Upper lobe of left lung (tissue), 6 donors: ENCODE measurements around the gene ADAMTS7. TPM values are rescaled to one million over a fixed set of nuclear protein-coding genes. Genes with fewer than 3 reads are reported as not detected.
"Not testable (repeated sequence)": the region's sequence is repeated elsewhere in the genome, so short reads cannot be mapped to it uniquely, and the experiment has no call there.

Experiments used
- ATAC-seq, 2 donors: fragments of 200-7000 bp; cut with Tn5 transposase; one replicate each; pipeline ENCODE4 v1.9.1; 2022; ENCODE audit warnings: mild to moderate bottlenecking in 2 of 2, moderate library complexity in 2 of 2; ENCODE audit not compliant: low FRiP score in 2 of 2
- DNase-seq, 2 donors: peaks; one replicate each; pipeline ENCODE4 v3.0.0-alpha.2; 2019 to 2020
- H3K27ac ChIP-seq, 4 donors: fragments of 200-600 bp; sonication (generic); one replicate each; pipeline ENCODE4 v1.5.1; 2016 to 2019
- H3K27me3 ChIP-seq, 4 donors: fragments of 200-600 bp; sonication (generic); one replicate each; pipeline ENCODE4 v1.5.1; 2017 to 2019
- H3K36me3 ChIP-seq, 4 donors: fragments of 200-600 bp; sonication (generic); one replicate each; pipeline ENCODE4 v1.5.1; 2016 to 2019
- H3K4me1 ChIP-seq, 4 donors: fragments of 200-600 bp; sonication (generic); one replicate each; pipeline ENCODE4 v1.5.1; 2018 to 2019
- H3K4me3 ChIP-seq, 4 donors: fragments of 200-600 bp; sonication (generic); one replicate each; pipeline ENCODE4 v1.5.1; 2017 to 2019; ENCODE audit warnings: mild to moderate bottlenecking in 2 of 4, moderate library complexity in 1 of 4
- H3K9me3 ChIP-seq, 4 donors: fragments of 200-600 bp; sonication (generic); one replicate each; pipeline ENCODE4 v1.5.1; 2018 to 2019
- CTCF ChIP-seq, 6 experiments: fragments of 450-650 bp in 4 of 6; fragments of 200-600 bp in 2 of 6; sonication (generic) in 2 of 6; IDR thresholded peaks; one replicate each; pipeline ENCODE4 v1.5.1; 2016 to 2019; ENCODE audit warnings: antibody characterized with exemption in 6 of 6
- EP300 ChIP-seq, 4 donors: sonication (generic); formaldehyde crosslinking; IDR thresholded peaks; one replicate each; pipeline ENCODE4 v1.5.1; 2017; ENCODE audit warnings: antibody characterized with exemption in 4 of 4, control low read depth in 2 of 4
- POLR2A ChIP-seq, 4 donors: fragments of 450-650 bp; IDR thresholded peaks; one replicate each; pipeline ENCODE4 v1.5.1; 2016 to 2017; ENCODE audit warnings: antibody characterized with exemption in 4 of 4, mild to moderate bottlenecking in 2 of 4
- POLR2AphosphoS5 ChIP-seq, 2 donors: sonication (generic); formaldehyde crosslinking; IDR thresholded peaks; one replicate each; pipeline ENCODE4 v1.5.1; 2017; ENCODE audit warnings: antibody characterized with exemption in 2 of 2
- WGBS, 2 donors: methylation state at CpG; one replicate each; pipeline ENCODE4 v1.1.5; 2017 to 2018; 5-methylcytosine and 5-hydroxymethylcytosine counted together
- total RNA-seq, 6 donors: library from RNA; depleted of rRNA in 4 of 6; stranded (reverse); fragments of >200 nt in 4 of 6; gene quantifications; one replicate each; pipeline versions ENCODE4 v1.1.0 to v1.2.1, GENCODE V29; 2016 to 2021
- donor health status: DM: no; HTN: no; CAD: no; lungs with moderate emphysema.
- donor health status: DM: no; HTN: yes; CAD: no; lungs with severe emphysema.

The ADAMTS7 gene
- total RNA-seq, 6 donors from 2014 or later, result 1.8 to 10.2 (median 5.1) TPM

DNA sequence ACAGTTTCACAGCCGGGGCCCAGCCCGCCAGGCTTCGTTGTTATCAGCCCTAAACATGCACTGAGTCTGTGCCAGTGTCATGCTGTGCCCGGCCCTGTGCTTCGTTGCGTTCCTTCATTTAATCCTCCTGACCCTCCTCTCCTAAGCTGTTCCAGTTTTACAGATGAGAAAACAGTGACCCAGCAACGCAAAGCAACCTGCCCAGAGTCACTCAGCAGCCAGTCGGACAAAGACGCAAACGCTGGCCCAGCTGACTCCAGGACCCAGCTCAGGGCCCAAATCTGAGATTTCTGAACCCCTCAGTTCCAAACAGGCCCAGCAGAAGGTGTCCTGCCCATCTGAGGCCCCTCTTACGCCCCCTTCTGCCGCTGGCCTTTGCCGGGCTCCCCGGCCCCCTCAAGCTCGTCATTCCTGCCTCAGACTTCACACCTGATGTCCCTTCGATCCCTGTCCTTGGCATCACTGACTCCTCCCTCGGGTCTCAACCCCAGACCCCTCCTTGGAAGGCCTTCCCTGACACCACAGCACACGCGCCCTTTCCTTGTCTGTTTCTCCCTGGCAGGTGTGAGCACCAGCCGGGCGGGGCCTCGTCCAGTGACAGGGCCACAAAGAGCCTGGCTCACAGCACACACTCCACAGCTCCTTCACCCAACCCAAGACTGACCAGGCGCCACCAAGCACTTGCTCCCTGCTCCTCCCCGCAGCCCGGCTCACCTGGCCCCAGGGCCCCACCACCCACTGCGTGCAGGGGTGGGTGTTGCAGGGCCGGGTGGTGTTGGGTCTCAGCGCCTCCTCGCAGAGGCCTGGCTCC is 48.1 kb downstream of the ADAMTS7 start:
- 89 to 90% methylated on average over 22 to 26 of the region's 29 CpGs for WGBS, 2 donors
- Histone ChIP-seq H3K4me3 (no peak overlapping the region), H3K9me3 (no peaks in the 10 kb centered on the region), H3K4me1 (peaks cover 11 to 19% (median 17%) of the 10 kb centered on the region in 4 donors), H3K27me3 (no peaks in the 10 kb centered on the region), H3K27ac (no peak overlapping the region), H3K36me3 (no peaks in the 10 kb centered on the region)
- TF ChIP-seq POLR2A (IDR thresholded peaks at IDR 0.05) (no peak), EP300 (IDR thresholded peaks at IDR 0.05) (no peak), CTCF (IDR thresholded peaks at IDR 0.05) (no peak), POLR2AphosphoS5 (IDR thresholded peaks at IDR 0.05) (no peak)
- DNase-seq (peak in 1 of 2 donors; percentile 62), ATAC-seq (no peak)

GRCh38 chr15:78762386-78762961 is 48.8 kb downstream of the ADAMTS7 start:
- H3K9me3 ChIP-seq, H3K27me3 ChIP-seq, ATAC-seq, H3K4me3 ChIP-seq, H3K36me3 ChIP-seq: not testable (repeated sequence)
- peak overlapping the region in 2 of 4 donors; percentile 53 to 61 for H3K27ac ChIP-seq
- WGBS, 2 donors, result 93 to 97% methylated on average over 11 to 14 of the region's 25 CpGs
- peak in 1 of 2 donors; percentile 55 for DNase-seq
- H3K4me1 ChIP-seq, result peaks cover 13 to 21% (median 20%) of the 10 kb centered on the region in 4 donors

DNA sequence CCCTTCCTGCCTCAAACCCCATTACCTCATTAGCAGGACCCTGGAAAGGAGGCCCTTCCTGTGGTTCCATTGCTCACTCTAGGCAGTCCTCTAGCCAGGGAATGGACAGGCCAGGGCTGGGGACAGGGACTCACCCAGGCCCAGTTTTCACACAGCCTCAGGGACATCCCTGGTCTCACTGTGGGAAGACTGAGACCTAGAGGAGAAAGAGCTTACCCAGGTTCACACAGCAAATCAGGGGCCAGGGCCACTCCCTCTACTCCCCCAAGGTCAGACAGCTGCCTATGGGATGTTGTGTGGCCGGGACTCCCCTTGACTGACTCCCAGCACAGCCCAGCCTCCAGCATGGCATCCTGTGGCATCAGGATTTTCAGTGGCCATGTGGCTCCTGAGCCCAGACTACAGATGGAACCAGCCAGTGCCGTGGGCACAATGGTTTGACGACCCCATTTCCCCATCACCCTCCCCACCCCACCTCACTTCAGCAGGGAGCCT is 49.3 kb downstream of the ADAMTS7 start:
- Histone ChIP-seq H3K27me3 (no peaks in the 10 kb centered on the region), H3K4me1 (peaks cover 19 to 26% (median 25%) of the 10 kb centered on the region in 4 donors), H3K27ac (peak overlapping the region in 3 of 4 donors; percentile 53 to 64 (median 61)), H3K4me3 (no peak overlapping the region), H3K36me3 (no peaks in the 10 kb centered on the region), H3K9me3 (no peaks in the 10 kb centered on the region)
- TF ChIP-seq CTCF (IDR thresholded peaks at IDR 0.05) (no peak), POLR2A (IDR thresholded peaks at IDR 0.05) (no peak), POLR2AphosphoS5 (IDR thresholded peaks at IDR 0.05) (no peak), EP300 (IDR thresholded peaks at IDR 0.05) (no peak)
- DNase-seq (no peak), ATAC-seq (no peak)
- 79 to 100% methylated on average over 2 to 3 of the region's 3 CpGs for WGBS, 2 donors

- WGBS, 2 donors, result 15 to 50% methylated on average over 7 to 9 of the region's 9 CpGs
- H3K4me3 ChIP-seq, H3K9me3 ChIP-seq, H3K27me3 ChIP-seq, H3K36me3 ChIP-seq: not testable (repeated sequence)
- peak; percentile 55 to 56 for TF ChIP-seq POLR2AphosphoS5 (IDR thresholded peaks at IDR 0.05)
- DNase-seq, result peak; percentile 30 to 62
- H3K4me1 ChIP-seq, result peaks cover 21 to 28% (median 28%) of the 10 kb centered on the region in 4 donors
- peak in 1 of 2 donors; percentile 26 for ATAC-seq
- H3K27ac ChIP-seq, result peak overlapping the region in 3 of 4 donors; percentile 61 to 64 (median 61)
Observed at GRCh38 chr15:78761475-78761874, 49.8 kb downstream of the ADAMTS7 start.

DNA sequence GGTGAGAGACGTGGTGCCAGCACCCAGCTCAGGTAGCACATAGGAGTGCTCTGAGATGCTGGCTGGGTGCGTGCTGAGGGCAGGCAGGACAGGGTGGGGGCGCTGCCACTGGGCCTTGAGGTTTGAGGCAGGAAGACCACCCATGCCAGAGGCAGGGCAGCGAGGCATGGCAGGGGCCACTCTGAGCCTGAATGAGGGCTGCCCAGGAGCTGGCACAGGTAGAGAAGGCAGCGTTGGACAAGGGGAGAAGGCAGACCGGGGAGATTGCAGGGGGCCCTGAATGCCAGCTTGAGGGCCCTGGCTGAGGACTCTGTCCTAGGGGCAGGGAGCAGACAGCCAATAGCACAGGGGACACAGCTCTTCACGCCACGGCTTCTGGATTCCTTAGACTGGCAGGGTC is 50.2 kb downstream of the ADAMTS7 start:
- WGBS, 2 donors, result 95 to 100% methylated on average over 3 to 8 of the region's 8 CpGs
- DNase-seq, result peak in 1 of 2 donors; percentile 62
- no peak for ATAC-seq
- Histone ChIP-seq H3K27ac (peak overlapping the region in 3 of 4 donors; percentile 61 to 64 (median 61)), H3K4me1 (peaks cover 21 to 31% (median 28%) of the 10 kb centered on the region in 4 donors), H3K9me3 (no peaks in the 10 kb centered on the region), H3K36me3 (no peaks in the 10 kb centered on the region), H3K4me3 (no peak overlapping the region), H3K27me3 (no peaks in the 10 kb centered on the region)
- TF ChIP-seq CTCF (IDR thresholded peaks at IDR 0.05) (no peak), EP300 (IDR thresholded peaks at IDR 0.05) (no peak), POLR2A (IDR thresholded peaks at IDR 0.05) (no peak), POLR2AphosphoS5 (IDR thresholded peaks at IDR 0.05) (no peak)

- WGBS, 2 donors, result 69 to 71% methylated on average over 5 to 8 of the region's 13 CpGs
- ATAC-seq, result peak; percentile 20 to 31
- H3K9me3 ChIP-seq, H3K4me3 ChIP-seq, H3K36me3 ChIP-seq, H3K27me3 ChIP-seq: not testable (repeated sequence)
- peak overlapping the region in 3 of 4 donors; percentile 61 to 68 (median 64) for H3K27ac ChIP-seq
- peak in 1 of 2 donors; percentile 86 for DNase-seq
- H3K4me1 ChIP-seq, result peaks cover 21 to 32% (median 28%) of the 10 kb centered on the region in 4 donors
Observed at GRCh38 chr15:78760091-78760882, 51.0 kb downstream of the ADAMTS7 start.

- peak overlapping the region in 2 of 4 donors; percentile 42 to 68 for H3K27ac ChIP-seq
- H3K36me3 ChIP-seq, ATAC-seq, H3K9me3 ChIP-seq, H3K4me3 ChIP-seq, H3K27me3 ChIP-seq: not testable (repeated sequence)
- peak in 1 of 2 donors; percentile 77 for DNase-seq
- 83 to 84% methylated on average over 25 to 30 of the region's 35 CpGs for WGBS, 2 donors
- H3K4me1 ChIP-seq, result peaks cover 21 to 32% (median 28%) of the 10 kb centered on the region in 4 donors
Observed at GRCh38 chr15:78759361-78759998, 51.8 kb downstream of the ADAMTS7 start.
